CD4-positive, alpha-beta T cell treated with Interleukin-1 beta for 1 hour (primary cell): ENCODE measurements around the gene LYVE1.

Experiments
- DNase-seq, 2 donors: peaks; one replicate each; pipeline ENCODE4 v3.0.0-alpha.2; 2020 to 2022

LYVE1 gene

GRCh38 chr11:10591741-10592140 is 23.3 kb upstream of the LYVE1 start:
- no peak for DNase-seq

- DNase-seq: no peak
These were observed 21.9 kb upstream of the LYVE1 start for GRCh38 chr11:10590218-10590915.

DNA sequence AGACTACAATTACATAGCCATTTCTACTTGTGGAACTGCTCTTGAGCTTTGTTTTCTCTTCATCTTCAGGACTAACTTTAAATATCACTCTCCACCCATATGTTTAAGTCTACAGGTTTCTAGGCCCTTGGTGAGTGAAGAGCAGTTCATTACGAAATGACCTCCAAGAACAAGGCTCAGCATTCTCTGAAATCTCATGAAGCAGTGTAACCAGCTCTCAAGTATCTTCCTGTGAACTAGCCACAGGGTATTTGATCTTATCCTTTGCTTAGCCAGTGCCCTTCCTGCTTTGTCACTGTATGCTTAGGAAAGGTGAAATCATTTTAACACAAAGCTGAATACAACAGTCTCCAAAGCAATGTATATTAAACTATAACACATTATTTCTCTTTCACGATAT is 20.4 kb upstream of the LYVE1 start:
- DNase-seq: no peak

DNA sequence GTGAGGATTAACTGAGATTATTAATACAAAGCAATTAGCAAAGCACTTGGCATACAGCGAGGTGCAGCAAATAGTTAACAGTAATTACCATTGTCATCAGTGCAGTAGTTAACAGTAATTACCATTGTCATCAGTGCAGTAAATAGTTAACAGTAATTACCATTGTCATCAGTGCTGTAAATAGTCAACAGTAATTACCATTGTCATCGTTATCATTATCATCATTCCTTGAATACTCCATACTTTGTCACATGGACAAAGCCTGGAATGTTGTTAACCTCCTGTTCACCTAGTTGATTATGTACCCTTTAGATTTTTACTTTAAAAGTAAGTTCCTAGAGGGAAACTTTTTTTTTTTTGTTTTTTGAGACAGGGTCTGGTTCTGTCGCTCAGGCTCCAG is 19.5 kb upstream of the LYVE1 start:
- DNase-seq: no peak

GRCh38 chr11:10587388-10587787 is 18.9 kb upstream of the LYVE1 start:
- DNase-seq: no peak

DNA sequence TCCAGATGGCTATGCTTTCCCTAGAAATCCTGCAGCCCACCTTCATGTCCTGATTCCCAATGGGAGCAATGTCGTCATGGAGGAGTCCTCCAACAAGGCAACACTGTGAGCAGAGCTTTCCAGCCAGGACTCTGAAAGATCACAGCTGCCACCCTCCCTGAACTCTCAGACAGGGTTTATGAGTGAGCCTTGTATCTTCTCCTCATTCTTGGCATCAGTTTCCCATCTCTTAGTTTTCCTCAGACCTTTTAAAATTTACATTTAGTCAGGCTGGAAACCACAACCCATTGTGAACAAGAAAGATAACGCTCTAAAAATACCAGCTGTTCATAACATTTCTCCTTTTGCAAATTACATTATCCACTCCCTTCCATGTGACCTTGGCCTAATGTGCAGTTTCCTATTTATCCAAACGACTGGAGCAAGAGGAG is 15.6 kb upstream of the LYVE1 start:
- DNase-seq: no peak

- DNase-seq: peak; percentile 18 to 75
These were observed 13.1 kb upstream of the LYVE1 start for GRCh38 chr11:10581481-10582019.

GRCh38 chr11:10580623-10581022 is 12.2 kb upstream of the LYVE1 start:
- DNase-seq: no peak

GRCh38 chr11:10579700-10580099 is 11.2 kb upstream of the LYVE1 start:
- DNase-seq: no peak

GRCh38 chr11:10576035-10576398 is 7.6 kb upstream of the LYVE1 start:
- DNase-seq: no peak

- DNase-seq: no peak
These were observed 7.0 kb upstream of the LYVE1 start for GRCh38 chr11:10575346-10576034.

DNA sequence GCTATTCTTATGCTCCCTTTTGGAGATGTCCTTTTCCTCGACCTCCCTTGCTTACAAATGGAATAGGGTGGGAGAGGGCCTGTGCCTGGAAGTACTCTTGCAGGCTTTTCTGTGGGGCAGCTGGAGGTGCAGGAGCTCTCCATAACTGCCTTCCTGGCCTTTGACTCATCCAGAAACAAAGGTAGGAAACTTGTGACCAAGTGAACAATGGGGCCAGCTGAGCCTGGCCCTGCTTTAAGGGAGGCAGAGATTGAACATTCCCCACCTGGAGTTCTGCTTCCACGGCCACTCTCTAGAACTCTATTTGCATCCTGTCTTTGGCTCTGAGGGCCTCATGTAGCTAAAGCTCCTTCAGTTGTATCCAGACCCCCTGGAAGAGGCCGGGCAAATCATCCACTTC is 5.1 kb upstream of the LYVE1 start:
- no peak for DNase-seq

- DNase-seq: no peak
These were observed 4.6 kb upstream of the LYVE1 start for GRCh38 chr11:10573028-10573427.

DNA sequence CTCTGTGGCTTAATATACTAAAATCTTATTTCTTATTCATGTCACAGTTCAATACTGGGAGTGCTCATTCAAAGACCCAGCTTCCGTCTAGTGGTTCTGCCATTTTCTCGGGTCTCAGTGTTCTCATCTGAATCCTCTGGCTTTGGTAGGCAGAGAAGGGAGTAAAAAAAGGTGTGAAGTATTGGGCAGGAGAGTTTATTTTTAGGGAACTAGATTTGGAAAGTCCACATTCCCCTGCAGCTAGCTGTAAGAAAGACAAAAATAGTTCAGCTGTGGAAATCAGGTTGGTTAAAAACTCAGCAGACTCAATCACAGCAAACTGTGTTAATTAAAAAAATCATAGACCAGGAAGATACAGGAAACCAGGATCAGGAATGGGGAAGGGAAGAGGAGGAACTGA is 4.1 kb upstream of the LYVE1 start:
- DNase-seq: no peak

DNA sequence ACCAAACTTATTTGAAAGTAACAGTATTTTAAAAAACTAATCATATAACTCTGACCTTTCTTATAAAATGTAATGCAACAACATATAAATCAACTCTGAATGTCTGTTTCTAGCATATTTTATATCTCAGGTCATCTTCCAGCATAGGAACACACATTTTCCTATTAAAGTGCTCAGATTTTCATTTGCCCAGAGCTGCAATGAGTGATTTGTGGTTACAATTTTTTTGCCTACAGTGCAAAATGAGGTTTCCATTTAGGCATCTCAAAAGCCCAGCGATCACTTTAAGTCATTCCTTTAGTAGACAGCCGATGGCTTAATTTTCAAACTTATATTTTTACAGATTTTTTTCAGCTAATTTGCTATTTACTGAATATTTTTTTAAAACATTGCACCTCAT is 1.0 kb downstream of the LYVE1 start:
- DNase-seq: no peak

DNA sequence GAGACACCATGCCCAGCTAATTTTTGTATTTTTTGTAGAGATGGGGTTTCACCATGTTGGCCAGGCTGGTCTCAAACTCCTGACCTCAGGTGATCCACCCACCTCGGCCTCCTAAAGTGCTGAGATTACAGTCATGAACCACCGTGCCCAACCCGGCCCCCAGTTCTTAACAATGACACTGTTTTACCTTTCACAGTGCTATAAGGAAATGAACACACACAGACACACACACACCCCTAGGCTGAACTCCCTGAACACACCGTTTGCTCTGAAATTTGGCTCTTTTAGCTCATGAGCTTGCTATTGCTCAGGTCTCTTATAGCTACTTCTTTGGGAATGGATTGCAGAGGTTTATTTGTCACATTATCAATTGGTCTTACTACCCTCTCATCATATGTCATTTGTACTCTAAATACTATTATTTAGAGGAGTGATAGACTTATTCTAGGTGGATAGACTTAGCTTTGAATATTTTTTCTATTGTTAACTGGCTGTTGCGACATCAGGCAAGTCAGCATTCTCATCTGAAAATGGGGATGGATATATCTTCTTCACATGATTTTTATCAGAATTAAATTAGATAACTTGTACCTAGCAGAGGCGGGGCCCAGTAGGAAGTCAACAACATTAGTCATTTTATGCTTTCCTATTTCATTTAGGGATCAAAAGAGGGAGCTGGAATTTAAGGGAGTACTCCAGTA is 2.1 kb downstream of the LYVE1 start:
- no peak for DNase-seq

GRCh38 chr11:10565493-10565892 is 3.0 kb downstream of the LYVE1 start:
- no peak for DNase-seq

DNA sequence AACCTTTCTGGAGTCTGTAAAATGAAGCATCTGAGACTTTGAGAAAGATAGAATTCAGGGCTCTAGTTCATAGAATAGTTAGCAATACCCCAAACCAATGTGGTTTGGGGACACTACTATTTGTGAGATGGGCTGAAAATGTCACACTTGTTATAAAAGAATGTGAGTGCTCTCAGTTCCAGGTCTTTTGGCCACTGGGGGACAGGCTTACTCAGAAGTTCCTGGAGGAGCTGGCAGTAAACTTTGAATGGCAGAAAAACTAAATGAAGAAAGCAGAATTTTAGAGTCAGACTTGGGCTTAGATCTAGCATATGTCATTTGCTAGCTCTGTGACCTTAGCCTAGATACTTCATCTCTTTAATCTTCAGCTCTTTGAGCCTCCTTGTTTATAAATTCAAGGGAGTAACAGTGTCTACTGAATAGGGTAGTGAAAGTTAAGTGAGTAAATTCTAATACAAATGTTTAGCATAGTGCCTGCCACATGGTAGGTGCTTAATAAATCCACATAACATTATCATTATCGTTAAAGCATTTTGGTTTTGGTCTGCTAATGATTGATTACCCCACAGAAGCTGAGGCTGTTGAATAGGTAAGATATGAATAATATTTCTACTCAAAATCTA is 3.7 kb downstream of the LYVE1 start:
- no peak for DNase-seq

DNA sequence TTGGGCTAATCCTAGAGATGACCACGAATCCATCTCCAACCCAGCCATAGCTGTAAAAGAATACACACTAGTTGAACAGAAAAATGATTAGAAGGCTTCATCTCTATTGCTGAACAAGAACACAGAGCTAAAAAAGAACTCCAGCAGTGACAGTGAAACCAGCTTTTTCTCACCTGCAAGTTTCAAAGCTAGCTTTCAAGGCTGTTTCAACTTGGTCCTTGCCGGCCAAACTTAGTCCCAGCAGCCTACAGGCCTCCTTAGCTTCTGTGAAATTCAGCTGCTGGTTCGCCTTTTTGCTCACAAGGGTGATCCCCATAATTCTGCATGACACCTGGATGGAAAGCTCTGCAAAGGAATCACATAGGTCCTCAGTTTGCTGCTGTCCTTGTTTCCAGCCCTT is 4.4 kb downstream of the LYVE1 start:
- no peak for DNase-seq

GRCh38 chr11:10561947-10562346 is 6.5 kb downstream of the LYVE1 start:
- DNase-seq: no peak

- DNase-seq: no peak
These were observed 7.2 kb downstream of the LYVE1 start for GRCh38 chr11:10561043-10561818.

DNA sequence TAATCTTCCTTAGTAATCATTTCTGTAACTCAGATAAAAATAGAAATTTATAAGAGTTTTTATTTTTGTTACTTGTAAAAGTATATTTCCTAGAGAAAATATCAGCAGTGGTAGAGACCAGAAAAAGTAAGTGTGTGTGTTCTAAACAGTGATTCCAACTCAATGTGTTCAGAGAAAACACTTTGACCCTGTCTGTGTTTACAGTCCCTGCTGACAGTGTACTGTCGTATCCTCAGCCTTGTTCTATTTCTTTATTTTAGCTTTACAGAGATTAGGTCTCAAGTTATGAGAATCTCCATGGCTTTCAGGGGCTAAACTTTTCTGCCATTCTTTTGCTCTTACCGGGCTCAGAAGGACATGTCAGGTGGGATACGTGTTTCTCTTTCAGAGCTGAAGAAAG is 10.2 kb downstream of the LYVE1 start:
- no peak for DNase-seq

DNA sequence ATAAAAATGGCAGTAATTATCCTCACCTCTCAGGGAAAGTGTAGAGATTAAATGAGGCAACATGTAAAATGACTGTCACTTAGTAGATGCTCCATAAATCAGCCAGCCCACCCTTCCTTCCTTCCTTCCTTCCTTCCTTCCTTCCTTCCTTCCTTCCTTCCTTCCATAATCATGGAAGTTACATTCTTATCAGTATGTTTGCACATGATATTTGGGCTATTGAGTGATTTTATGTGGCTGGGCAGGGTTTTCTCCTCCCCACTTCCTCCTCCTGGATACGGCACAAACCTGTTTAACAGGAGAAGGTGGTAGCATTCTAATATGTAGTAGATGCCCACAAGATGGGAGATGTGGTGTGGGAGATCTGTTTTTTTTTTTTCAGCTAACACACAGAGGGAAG is 11.9 kb downstream of the LYVE1 start:
- DNase-seq: no peak
